Brain pericyte (primary cell): ENCODE data around the gene CLEC10A.
"Not testable (repeated sequence)": the region's sequence is repeated elsewhere in the genome, so short reads cannot be mapped to it uniquely, and the experiment has no call there.

Experiments used
- DNase-seq: peaks from one replicate; pipeline ENCODE4 v3.0.0-alpha.2; 2012; ENCODE audit warnings: low read depth, low spot score

Gene CLEC10A

DNA sequence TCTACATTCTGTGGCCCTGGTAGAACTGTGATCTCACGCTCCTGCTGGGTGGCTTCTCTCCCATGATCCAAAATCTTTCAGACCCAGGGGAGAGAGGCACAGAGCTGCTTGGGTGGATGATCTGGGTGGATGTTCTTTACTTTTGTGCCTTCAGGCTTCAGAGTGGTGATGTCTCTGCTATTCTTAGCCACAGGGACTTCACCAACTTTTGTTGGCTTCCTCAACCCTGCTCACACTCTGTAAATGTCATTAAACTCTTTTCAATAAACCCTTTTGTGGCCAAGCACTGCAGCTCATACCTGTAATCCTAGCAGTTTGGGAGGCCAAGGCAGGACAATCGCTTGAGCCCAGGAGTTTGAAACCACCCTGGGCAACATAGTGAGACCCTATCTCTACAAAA is 7.6 kb downstream of the CLEC10A start:
- no peak for DNase-seq

DNA sequence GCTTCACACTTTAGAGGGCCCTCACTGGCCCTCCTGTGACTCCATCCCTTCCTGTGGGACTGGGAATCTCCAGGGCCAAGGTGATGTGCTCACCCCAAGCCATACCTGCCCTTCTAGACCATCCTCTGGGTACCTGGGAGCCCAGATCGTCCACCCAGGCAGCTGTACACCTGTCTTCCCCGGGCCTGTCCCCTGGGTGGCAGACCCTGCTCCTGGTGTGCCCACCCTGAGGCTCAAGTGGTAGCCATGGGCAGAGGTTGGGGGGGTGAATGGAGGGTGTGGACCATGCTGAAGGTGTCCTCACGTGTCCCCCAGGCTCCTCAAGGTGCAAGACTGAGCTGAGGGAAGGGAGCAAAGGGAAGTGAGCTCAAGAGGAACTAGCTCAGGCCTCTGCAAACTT is 9.3 kb downstream of the CLEC10A start:
- DNase-seq, result no peak

DNA sequence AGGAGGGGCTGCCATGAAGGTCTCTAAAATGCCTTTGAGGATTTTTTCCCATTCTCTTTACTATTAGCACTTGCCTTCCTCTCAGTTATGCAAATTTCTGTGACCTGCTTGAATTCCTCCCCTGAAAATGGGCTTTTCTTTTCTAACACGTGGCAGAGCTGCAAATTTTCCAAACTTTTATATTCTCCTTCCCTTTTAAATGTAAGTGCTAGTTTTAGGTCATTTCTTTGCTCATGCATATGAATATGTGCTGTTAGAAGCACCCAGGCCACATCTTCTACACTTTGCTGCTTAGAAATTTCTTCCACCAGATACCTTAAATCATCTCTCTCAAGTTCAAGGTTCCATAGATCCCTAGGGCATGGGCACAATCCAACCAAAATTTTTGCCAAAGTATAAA is 11.8 kb downstream of the CLEC10A start:
- no peak for DNase-seq

DNA sequence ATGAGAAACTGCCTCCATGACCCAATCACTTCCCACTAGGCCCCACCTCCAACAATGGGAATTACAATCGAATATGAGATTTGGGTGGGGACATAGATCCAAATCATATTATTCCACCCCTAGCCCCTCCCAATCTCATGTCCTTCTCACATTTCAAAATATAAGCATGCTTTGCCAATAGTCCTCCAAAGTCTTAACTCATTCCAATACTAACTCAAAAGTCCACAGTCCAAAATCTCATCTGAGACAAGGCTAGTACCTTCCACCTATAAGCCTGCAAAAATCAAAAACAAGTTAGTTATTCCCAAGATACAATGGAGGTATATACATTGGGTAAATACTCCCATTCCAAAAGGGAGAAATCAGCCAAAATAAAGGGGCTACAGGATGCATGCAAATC is 12.9 kb downstream of the CLEC10A start:
- DNase-seq, result no peak

DNA sequence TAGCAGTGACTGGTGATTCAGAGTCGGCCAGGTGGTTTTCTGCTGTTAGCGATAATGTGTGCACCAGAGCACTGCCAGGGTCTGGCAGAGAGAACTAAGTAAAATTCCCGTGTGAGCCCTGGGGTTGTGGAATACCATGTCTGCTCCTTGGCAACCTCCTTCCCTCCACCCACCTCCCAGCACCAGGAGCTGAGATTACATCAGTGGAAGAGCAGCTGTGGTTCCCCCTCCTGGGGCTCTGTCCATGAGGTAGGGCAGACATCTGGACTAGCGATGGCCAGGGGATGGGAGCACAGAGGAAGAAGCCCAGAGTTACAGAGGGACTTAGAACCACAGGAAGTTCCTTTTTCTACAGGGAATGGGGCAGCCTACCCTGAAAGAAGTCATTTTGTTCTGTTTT is 15.8 kb downstream of the CLEC10A start:
- DNase-seq, result no peak

DNA sequence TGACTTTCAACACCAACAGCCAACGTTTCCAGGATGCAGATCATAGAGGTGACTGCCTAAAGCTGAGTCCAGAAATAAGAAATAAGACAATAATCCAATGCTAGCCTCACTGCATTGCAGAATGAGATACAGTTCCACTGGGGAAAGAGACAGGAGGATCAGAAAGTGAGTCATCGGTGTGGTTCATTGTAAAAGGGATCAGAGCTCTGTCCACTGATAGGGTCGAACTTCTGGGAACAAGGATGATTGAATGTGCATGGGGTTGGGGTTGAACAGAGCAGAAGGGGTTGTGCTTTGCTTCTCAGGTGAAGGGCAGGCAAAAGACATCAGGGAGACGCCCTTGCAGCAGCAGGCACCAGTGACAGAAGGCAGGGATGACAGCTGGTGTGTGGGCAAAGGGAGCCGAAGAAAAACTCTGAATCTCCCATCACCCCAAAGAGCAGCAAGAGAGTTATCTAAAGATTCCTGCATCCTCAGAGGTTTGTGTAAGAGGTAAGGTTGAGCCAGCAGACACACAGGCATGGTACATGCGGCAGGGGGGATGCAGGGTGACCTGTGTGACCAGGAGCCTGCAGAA is 16.4 kb downstream of the CLEC10A start:
- no peak for DNase-seq

DNA sequence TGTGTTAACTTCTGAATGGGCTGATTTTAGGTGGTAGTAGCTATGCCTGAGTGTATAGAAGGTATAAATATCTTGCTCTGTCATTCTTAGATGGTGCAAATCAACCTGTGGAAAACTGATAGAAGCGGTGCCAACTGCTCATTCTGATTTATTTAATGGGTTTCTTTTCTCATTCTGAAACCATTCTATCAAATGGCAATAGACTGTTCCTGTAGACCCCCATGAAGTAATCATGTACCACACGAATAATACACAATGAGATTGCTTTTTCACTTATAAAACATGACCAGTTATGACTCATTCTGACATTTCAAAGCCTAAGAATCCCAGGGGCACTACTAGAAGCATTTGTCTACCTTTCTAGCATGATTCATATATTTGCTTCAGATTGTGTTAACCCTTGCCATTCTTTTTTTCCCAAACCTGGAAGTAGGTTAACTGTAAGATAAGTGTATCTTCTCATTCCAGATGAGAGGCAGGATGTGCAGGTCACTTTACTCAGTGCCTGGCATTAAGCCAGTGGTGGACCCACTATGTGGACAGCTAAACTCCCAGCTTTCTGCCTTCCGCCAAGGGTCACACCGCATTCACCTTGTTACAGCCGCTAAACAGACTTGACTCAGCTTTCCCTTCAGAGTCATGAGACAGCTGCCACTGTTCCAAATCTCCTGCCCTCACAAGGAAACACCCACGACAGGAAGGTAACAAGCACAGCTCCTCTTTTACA is 19.7 kb downstream of the CLEC10A start:
- DNase-seq, result no peak

DNA sequence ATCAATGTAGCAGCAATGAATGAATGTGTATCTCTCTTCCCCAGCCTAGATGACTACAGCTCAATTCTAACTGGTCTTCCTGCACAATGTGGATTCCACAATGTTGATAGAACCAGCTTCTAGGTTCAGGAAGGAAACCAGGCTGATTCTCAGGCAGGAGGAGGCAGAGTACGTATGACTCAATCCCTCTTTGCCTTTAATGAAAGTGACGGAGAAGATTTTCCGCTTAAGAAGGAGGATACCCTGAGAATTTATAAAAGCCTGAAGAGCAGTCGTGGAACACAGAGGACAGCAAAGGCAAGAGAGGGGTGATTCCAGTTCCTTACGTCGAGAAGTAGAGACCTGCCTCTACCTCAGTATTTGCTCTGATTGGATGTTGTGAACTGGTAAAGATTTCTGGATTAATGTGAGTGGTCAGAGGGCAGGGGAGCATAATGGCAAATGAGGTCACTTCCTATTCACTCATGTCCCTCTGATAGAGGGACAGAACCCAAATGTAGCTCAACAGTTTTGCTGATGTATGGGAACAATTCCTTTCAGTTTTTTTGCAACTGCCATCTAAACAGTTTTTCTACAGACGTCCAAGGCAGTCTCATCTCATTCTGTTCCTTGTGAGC is 21.1 kb downstream of the CLEC10A start:
- no peak for DNase-seq

DNA sequence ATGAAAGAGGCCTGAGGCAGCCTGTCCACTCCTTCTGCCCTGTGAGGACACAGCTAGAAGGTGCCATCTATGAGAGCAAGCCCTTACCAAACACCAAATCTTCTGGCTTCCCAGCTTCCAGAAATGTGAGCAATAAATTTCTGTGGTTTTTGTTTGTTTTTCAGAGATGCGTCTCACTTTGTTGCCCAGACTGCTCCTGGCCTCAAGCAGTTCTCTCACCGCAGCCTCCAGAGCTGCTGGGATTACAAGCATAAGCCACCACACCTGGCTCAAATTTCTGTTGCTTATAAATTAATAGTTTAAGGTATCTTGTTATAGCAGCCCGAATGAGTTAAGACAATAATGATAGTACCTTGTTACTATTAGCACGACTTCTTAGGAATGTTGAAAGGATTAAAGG is 23.7 kb downstream of the CLEC10A start:
- DNase-seq, result no peak

DNA sequence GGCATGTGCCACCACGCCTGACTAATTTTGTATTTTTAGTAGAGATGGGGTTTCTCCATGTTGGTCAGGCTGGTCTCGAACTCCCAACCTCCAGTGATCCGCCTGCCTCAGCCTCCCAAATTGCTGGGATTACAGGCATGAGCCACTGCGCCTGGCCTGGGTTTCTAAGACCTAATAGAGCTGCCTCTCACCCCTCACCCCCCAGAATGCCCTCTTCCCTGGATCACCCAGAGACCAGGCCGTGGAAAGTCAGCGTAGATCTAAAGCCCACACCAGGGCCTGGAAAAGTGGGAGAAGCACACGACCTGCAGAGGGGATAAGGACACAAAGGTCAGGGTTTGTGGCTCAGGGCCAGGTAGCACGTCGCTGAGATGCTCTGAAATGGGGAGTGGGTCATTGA is 29.5 kb downstream of the CLEC10A start:
- DNase-seq, result not testable (repeated sequence)

DNA sequence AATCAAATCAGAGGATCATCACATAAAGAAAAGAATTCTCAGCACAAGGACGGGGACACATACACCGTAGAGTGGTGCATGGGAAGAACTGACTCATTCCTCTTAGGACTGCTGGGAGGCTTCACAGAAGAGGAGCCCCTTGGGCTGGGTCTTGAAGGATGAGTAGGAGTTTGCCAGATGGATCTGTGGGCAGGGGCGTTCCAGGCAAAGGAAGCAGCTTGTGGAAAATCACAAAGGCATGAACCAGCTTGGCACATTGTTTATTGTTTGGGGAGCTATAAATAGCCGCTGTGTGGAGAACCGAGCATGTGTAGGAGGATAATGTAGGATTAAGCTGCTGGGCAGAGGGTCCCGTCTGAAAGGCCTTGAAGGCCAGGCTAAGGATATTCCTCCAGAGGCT is 31.1 kb downstream of the CLEC10A start:
- DNase-seq, result no peak

DNA sequence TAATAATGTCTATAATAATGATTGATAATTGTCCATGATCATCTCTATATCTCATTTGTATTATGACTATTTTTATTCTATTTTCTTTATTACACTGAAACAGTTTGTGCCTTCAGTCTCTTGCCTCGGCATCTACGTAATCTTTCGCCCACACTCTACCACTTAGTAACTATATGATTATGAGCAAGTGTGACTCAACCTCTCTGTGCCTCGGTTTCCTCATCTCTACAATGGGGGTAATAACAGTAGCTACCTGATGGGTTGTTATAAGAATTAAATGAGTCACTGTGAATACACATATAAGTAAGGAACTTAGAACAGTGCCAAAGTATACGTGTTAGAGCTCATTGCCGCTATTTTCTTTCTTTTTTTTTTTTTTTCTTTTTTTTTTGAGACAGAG is 32.5 kb downstream of the CLEC10A start:
- DNase-seq, result no peak

DNA sequence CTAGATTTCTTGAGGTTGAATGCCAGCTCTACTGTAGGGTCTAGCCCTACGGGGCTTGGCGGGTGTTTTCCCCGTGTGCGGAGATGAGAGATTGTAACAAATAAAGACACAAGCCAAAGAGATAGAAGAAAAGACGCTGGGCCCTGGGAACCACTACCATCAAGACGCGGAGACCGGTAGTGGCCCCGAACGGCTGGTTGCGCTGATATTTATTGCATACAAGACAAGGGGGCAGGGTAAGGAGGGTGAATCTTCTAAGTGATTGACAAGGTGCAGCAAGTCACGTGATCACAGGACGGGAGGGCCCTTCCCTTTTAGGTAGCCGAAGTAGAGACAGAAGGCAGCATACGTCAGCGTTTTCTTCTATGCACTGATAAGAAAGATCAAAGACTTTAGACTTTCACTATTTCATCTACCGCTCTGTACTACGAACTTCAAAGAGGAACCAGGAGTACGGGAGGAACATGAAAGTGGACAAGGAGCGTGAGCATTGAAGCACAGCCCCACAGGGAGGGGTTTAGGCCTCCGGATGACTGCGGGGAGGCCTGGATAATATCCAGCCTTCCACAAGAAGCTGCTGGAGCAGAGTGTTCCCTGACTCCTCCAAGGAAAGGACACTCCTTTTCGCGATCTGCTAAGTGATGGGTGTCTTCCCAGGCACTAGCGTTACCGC is 33.2 kb downstream of the CLEC10A start:
- not testable (repeated sequence) for DNase-seq

DNA sequence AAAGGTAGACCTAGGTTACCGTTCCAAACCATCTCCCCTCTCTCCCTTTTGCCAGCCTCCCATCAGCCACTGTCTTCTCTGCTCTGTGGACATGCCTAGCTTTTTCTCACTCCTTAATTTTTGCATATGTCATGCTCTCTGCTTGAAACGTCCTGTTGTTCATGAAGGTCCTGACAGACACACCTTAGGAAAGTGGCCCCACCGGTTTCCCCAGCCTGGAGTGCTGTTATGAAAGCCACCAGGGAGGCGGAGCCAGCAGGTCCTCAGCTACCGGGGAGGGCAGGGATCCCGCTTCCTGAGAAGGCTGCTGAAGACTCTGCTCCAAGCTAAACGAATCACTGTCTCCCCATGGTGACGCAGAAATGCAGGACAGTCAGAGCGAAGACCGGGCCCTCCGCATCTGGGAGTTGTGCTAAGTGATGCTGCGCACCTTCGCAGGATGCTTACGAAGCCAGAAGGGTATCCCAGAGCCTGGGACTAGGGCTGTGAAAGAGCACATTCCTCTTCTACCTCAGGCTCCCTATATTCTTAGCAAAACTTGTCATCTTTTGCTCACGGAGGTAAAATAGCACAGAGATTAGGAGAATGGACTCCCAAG is 33.8 kb downstream of the CLEC10A start:
- DNase-seq, result no peak

DNA sequence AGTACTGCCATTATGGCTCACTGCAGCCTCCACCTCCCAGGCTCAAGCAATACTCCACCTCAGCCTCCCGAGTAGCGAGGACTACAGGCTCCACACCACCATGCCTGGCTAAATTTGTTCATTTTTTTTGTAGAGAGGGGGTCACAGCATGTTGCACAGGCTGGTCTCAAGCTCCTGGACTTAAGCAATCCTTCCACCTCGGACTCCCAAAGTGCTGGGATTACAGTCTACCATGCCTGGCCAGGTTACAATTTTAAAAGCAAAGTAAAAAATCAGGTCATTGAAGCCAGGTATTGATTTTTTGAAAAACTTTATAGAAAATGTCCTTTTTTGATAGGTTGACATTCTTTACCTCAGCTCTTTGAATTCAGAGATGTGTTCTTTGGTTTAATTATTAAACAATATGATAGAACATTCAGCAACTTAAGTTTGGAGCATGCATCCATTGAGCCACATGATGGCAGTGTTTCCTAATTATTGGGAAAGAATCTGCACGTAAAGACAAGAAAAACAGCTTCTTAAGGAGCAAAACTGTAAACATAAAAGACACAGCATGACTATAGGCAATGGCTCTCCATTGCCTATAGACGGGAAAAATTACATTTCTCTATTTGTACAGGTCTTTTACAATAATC is 34.4 kb downstream of the CLEC10A start:
- DNase-seq, result peak; percentile 50

DNA sequence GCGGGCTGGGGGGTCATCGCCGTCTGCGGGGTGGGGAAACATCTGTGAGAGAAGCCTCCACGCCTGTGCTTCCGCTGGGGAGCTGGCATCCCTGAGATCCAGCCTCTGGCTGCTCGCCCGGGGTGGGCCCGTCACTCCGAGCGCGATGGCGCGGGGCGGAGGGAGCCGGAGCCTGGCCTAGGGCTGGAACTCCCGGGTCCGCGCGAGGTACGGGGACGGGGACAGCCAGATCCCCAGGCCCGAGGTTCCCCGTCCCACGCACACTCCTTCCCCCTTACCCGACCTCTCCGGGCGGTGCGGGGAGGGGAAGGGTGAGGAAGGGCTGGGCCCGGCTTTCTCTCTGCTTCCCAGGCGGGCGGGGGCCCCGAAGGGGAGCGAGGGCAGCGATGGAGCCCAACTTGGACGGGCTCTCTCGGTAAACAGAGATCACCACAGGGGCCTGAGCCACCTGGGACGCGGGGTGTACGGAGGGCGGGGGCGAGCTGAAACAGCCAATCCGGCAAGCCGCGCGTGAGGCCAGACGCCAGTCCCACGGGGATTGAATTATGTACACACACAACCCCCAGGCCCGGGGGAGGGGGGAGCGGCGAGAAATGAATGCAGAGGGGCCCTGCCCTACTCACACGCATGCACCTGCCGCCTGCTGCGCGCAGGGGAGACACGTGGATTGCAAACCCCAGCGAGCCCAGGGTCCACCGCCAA is 36.4 kb downstream of the CLEC10A start, which contains the start of gene SLC16A11:
TSS of gene SLC16A11 (minus strand) at position 596 of the 702 bp plus-strand sequence. CDS start at position 17, 579 bp downstream.
- DNase-seq, result peak; percentile 50

DNA sequence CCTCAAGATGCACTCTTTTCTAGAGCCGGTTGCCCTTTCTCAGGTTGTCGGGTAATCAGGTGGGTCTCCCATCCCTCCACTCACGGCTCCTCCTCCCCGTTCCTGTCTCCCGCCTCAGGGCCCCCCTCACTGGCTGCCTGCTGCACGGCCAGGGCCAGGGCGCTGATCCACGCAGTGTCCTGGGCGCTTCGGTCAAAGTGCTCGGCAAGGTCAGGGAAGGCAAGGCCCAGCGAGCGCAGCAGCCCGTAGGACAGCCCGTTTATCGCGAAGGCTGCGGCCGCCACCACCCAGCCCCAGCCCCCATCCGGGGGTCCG is 36.9 kb downstream of the CLEC10A start:
- DNase-seq, result no peak

DNA sequence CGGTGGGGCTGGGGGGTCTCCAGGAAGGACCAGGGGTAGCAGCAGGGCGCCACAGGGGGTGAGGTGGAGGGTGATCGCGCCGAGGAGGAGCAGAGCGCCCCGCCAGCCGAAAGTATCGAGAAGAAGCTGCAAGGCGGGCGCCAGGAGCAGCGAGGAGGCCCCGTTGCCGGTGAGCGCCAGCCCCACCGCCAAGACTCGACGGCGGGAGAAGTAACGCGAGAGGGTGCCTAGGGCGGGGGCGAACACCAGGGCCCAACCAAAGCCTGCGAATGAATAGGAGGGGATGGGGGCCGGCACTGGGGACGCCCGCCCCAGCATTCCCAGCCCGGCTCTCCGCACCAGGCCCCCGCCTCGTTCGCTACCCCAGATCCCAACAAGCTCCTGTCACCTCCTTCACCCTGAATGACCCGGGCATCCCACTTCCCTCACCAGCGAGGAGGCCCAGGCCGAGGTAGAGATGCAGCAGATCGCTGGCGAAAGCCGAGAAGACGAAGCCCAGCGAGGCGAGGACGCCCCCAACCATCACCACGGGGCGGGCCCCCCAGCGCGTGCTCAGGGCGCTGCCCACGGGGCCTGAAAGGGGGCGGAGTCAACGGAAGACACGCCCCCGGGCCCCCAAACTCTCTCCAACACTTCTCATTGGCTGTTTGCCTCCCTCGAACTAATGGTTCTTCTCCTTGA is 37.4 kb downstream of the CLEC10A start:
- no peak for DNase-seq

DNA sequence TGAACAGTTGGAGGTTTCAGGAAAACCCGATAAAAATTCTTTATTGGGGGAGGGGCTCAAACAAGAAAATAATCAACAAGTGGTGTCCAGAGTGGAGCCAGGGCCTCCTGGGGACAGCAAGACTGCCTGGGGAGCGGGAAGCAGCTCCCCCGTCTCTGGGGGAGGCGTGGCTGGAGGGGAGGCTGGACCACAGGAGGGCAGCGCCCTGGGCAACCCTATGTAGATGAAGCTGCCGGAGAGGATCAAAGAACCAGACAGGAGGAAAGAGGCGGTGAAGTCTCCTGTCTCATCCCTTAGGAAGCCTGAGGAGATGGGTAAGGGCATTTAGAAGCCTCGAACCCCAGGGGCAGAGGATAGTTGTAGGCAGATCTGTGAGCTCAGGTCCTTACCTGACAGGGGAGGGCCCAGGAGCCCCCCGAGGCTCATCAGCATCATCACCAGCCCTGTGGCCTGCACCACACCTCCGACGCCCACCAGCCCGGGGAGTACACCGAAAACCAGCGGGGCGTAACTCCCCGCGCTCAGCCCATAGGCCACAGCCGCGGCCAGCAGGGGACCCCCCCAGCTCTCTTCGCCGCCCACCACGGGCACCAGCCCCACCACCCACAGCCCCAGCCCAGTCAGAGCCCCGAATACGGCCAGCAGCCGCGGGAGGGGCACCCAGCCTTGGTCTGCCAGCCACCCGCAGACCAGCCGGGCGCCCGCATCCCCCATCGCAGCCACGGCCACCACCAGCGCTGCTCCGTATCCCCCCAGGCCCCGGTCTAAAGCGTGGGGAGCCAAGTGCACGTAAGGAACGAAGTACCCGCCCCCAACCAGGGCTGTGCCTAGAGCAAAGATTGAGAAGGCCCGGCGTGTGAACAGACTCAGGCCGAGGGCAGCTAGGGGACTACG is 38.2 kb downstream of the CLEC10A start:
- DNase-seq, result no peak

DNA sequence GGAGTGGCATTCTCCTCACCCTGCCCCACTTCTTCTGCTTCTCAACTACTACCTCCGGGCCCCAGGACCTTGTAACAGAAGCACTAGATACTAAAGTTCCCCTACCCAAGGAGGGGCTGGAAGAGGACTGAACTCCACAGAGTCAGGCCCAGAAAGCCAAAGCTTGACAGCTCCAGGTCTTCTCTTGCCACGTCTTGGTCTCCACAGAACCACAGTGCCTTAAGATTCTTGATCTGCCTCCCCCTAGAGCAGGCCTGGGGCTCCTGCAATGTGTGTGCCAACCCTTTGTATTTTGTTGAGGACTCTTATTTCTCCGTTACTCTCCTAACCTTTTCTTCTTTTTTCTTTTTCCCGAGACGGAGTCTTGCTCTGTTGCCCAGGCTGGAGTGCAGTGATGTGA is 40.2 kb downstream of the CLEC10A start:
- DNase-seq, result no peak
